Left forelimb (tissue), 1 donor: Measurements from ENCODE around the gene KNDC1.
"Not testable (repeated sequence)": the region's sequence is repeated elsewhere in the genome, so short reads cannot be mapped to it uniquely, and the experiment has no call there.

Source experiments
- DNase-seq: peaks from one replicate; pipeline ENCODE4 v3.0.0-alpha.2; 2018; ENCODE audit warnings: low spot score

KNDC1 gene

DNA sequence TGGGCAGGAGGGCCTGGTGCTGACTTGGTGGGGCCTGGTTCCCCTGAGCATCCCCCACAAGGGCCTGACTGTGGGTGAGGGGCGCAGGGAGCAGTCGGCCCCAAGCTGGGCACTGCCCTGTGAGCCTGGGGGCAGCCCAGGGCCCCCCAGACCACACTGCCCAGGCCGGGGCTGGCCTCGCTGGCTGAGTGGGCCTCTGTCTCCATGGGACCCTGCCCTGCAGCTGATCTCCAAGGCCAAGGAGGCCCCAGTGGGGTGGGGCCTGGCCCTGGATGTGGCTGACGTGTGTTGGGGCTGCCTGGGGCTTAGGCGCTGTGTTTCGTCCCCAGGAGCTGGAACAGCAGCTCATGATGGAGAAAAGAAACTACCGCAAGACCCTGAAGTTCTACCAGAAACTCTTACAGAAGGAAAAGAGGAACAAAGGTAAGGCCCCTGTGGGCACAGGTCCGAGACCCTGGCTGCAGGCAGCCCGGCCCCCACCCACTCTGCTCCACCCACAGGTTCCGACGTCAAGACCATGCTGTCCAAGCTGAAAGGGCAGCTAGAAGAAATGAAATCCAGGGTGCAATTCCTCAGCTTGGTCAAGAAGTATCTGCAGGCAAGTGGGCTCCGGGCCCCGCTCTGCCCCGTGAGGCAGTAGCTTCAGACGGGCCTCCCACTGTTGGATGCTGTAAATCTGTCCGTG is 46.5 kb downstream of the KNDC1 start:
- no peak for DNase-seq

DNA sequence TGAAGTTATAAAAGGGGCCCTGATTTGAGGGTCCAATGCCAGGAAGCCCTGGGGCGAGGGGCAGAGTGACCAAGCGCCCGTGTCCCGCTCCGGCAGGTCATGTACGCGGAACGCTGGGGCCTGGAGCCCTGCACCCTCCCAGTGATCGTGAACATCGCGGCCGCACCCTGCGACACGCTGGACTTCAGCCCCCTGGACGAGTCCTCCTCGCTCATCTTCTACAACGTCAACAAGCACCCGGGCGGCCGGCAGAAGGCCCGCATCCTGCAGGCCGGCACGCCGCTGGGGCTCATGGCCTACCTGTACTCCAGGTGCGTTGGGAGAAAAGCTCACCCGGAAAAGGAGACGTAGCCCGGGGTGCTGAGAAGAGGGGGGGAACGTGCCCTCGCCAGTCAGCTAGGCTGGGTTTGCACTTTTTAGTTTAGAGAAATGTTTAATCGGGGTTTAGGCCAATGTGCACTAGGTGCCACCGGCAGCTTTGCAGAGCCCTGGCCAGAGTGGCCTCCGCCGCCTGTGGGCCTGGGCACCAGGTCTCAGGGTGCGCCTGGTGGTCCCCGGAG is 47.1 kb downstream of the KNDC1 start:
- no peak for DNase-seq

DNA sequence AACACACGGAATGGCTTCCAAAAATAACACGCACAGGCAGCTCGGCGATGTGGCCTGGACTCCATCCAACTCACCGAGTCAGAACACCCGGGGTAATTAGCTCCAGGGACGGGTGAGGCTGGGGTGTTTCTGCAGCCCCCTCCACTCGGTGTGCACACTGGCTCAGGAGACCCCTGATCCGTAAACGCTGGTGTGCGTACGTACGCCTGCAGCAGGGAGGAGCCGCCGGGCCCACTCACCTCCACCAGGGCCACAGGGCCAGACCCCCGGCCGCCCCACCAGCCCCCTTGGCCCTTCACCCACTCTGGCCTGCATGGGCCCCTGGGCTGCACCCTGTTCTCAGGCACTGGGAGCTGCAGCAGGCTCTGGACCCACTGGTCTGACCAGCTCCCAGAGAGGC is 47.6 kb downstream of the KNDC1 start:
- DNase-seq, result no peak

DNA sequence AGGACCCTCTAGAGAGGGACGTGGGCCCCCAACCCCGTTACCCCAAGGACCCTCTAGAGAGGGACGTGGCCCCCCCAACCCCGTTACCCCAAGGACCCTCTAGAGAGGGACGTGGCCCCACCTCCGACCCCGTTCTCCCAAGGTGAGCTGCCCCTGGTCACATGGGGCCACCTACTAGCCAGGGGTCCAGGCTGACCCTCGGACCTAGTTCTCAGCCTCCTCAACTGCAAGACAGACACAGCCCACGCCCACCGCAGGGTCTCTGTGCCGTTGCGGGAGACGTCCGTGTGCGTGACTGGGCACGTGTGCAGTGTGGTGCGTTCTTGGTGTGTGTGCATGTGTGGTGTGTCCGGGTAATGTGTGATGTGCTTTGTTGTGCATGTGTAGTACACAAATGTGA is 48.4 kb downstream of the KNDC1 start:
- no peak for DNase-seq

DNA sequence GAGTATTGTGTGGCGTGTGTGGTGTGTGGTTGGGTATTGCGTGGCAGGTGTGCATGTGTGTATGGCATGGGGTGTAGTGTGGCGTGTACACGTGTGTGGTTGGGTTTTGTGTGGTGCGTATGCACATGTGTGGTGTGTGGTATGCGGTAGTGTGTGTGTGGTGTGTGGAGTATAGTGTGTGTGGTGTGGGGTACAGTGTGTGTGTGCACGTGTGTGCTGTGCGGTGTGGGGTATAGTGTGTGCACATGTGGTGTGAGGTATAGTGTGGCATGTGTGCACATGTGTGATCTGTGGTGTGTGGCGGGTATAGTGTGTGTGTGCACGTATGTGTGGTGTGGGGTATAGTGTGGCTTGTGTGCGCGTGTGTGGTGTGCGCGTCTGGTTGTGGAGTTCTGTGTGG is 49.1 kb downstream of the KNDC1 start:
- DNase-seq, result no peak

DNA sequence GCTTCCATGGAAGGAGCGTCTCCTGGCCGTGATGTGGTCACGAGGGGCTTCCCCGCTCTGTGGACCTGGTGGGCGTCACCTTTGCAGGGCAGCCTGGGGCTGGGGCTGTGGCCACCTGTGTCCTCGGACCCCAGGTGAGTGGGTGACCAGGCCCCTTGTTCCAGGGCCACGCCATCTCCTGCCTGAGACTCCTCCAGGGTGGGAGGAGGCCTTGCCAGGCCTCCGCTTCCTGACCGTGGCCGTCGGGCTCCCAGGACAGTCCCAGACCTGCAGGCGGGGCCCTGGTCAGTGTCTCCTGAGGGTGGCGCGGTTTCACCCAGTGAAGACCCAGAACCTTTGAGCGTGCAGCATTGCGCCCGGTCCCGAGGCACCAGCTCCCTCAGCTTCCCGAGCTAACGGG is 49.6 kb downstream of the KNDC1 start:
- DNase-seq, result no peak

DNA sequence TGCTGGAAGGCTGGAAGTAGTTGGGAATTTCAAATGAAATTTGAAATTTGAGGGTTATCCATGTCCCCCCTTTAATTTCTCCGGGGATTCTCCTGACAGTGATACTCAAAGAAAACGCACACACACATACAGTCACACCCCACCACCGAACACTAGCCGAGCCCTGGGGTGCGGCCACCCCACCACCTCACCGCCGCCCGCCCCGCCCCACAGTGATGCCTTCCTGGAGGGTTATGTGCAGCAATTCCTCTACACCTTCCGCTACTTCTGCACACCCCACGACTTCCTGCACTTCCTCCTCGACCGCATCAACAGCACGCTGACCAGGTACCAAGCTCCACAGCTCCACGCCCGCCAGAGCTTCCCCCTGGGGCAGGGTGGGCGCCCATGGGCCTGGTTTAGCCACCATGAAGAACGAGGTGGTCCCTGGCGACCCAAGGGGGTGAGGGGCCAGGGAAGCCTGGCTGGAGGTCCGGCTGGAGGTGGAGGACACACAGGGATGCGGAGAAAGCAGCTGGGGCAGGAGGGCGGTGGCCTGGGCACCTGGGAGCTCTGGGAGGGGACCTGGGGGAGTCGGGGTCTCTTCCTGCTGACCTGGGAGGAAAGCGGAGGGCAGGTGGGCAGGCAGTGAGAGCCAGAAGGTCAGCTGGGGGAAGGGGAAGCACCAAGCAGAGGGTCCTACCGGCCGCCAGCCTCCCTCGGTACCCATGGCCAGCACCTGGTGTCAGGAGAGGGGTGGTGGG is 50.5 kb downstream of the KNDC1 start:
- DNase-seq, result no peak

DNA sequence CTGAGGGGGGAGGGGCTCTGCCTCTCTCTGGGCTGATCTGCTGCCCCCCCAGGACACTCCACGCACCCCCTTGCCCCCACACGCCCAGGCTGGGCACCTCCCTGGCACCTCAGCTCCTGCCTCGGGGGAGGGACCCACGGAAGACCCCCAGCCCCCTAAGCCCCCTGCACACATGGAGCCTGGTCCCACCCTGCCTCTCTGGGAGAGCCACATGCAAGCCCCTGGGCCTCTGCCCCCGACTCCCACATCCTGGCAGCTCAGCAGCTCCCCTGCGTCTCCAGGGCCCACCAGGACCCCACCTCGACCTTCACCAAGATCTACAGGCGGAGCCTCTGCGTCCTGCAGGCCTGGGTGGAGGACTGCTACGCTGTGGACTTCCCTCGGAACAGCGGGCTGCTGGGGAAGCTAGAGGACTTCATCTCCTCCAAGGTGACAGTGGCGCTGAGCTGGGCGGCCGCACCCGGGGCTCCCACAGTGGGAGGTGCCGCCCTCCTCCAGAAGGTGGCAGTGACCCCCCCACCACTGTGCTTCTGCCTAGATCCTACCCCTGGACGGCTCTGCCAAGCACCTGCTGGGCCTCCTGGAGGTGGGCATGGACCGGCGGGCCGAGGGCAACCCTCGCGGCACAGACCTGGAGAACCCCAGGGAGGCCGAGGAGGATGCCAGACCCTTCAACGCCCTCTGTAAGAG is 51.3 kb downstream of the KNDC1 start:
- no peak for DNase-seq

DNA sequence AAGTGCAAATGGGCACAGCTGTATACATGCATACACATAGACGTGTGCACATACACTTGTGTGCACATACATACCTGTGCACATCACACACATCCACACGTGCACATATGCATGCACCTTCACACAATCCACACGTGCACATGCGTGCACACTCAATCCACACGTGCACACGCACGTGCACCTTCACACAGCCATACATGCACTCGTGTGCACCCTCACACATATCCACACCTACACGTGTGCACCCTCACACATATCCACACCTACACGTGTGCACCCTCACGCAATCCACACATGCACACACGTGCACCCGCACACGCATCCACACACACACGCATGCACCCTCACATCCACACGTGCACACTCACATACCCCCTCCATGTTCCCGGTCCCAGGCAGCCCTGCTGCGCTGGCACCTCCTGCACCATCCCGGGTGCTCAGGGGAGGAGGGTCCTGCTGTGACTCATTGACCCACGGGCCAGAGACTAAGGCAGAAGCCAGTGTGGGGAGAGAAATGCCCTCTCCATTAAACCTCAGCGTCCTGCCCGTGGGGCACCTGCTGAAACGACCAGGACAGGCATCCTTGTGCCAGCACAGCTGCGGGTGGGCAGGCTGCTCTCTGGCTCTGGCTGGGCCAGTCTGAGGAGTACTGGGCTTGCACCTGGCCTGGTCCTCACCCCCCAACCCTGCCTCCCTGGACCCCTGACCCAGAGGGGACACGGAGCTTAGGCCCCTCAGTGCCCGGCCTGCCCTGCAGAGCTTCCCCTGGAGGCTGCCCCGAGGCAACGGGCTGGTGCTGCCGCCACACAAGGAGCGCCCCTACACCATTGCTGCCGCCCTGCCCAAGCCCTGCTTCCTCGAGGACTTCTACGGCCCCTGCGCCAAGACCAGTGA is 52.2 kb downstream of the KNDC1 start:
- no peak for DNase-seq

DNA sequence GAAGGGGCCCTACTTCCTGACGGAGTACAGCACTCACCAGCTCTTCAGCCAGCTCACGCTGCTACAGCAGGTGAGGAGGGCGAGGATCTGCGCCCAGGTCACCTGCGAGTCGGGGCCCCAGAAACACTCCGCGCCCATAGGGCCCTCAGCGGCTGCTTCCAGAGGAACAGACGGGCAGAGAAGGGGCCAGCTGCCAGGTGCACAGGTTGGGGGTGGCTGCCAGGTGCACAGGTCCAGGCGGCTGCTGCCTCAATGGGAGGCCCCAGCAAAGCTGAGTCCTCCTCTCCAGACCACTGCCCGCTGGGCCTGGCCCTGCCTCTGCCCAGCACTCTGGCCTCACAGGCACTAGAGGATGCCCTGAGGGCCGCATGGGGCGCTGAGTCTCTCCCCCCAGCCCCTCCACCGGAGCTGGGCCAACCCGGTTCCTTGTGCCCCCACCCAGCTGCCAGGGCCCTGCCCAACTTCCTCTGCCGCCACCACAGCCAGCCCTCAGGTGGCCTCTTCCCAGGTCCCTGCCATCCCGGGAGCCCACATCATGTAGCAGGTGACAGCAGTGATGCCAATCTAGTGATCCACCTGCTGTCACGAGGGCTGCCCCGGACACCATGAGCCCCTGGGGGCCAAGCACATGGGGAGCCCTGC is 53.0 kb downstream of the KNDC1 start:
- no peak for DNase-seq

DNA sequence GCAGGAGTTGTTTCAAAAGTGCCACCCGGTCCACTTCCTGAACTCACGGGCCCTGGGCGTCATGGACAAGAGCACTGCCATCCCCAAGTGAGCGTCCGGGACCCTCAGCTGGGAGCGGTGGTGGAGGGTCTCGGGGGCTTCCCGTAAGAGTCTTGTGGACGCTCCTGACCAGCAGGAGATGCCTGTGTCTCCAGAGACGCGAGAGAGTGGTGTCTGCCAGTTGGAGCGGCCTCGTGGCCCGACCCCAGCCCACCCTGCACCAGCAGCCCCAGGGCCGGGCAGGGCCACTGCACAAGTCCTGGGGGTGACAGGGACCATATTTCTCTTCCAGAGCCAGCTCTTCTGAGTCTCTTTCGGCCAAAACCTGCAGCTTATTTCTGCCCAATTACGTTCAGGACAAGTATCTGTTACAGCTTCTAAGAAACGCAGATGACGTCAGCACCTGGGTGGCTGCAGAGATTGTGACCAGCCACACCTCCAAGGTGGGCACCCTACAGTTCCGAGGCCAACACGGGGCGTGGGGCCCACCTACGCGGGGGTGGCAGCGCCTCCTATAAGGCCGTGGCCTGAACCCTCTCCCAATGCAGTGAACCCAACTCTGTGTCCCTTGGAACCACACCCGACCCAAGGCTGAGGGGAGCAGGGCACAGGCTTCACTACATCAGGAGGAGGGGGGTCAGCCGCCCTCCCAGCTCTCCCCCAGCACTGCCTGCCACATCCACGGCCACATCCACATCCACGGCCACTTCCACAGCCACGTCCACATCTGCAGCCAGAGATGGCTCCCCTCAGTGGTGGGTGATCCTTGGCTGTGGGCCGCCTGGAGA is 53.8 kb downstream of the KNDC1 start:
- DNase-seq, result no peak

DNA sequence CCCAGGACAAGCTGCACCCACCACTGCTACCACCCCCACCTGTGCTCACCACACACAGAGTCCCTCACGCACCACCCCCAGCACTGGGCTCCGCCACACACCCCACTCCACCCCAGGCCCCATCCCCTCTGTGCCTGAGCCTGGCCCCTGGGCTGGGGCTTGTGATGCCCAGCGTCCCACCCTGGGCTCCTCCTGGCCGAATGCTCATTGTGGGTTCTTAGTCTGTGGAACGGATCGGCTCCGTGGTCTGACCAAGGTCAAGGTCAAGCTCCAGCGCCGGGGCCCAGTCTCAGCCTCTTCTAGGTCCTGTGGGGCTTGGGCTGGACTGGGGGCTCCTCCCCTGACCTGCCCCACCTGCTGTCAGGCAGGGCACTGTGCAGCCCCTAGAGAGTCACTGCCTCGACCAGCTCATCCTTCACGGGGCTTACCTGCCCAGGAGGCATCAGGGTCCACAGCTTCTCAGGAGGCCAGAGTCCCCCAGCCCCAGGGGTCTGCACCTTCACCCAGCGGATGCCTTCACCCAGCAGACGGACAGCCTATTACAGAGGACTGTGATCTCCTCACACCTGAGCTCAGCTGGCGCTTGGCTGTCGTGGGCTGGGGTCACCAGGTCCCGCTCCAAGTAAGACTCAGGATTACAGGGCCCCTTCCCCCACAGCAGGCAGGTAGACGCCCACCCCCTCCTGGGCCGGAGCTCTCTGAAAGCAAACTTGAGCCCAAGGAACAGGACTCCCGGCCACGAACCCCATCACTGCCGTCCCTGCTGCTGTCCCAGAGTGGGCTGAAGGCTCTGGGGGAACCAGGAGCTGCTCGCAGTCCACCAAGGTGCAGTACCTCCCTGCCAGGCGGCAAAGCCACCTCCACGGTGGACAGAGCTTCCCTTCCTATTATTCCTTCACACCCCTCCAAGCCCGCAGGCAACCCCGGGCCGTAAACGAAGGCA is 54.7 kb downstream of the KNDC1 start:
- no peak for DNase-seq

DNA sequence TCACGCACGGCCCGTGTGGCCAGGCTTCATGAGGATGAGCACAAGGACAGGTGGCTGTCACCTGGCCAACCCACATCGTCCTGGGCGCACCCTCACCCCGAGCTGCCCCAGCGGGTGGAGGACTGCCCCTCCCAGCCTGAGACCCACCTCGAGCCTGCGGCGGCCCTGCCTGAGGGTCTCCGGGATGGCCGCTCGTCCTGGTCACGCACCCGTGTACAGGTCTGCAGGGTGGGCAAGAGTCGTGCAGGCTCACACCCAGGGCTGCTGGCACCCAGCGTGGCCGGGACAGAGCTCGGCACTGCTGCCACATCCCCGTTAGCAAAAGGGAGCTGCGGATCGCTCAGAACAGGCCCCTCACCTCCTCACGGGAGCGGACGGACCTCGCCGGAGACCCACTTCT is 55.6 kb downstream of the KNDC1 start:
- no peak for DNase-seq

DNA sequence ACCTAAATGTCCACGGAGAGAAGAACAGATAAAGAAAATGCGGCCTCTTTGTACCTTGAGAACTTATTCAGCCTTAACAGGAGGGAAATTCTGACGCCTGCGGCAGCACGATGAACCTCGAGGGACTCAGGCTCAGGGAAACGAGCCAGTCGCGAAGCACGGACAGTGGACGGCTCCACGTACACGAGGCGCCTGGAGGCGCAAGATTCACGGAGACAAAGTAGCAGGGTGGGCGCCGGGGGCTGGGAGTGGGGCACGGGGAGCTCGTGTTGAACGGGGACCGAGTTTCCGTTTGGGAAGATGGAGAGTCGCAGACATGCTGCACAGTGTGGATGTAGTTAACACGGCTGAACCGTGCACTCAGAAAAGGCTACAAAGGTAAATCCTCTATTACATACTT is 56.8 kb downstream of the KNDC1 start:
- DNase-seq, result no peak

DNA sequence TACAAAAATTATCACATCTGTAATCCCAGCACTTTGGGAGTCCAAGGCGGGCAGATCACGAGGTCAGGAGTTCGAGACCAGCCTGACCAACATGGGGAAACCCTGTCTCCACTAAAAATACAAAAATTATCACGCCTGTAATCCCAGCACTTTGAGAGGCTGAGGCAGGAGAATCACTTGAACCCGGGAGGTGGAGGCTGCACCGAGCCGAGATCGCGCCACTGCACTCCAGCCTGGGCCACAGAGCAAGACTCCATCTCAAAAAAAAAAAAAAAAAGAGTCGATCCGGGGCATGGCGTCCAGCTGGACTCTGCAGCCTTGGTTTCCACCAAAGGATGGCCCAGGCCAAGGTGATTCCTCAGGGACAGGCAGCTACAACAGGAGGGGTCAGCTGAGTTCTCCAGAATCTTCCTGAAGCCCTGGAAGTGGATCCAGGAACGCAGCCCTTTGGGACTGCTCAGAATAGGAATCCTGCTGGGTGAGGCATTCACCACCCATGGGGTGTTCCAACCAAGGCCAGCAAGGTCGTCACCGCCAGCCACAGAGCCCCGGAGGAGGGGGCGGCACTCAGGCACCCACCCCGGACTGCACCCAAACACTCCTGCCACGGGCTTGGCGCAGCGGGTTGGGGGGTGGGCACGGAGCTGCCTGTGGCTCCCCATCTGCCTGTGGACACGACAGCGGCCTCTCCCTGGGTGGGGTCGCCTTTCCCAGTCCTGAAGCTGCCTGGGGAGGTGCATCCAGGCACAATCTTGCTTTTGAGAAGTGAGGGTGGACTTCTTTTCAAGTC is 58.0 kb downstream of the KNDC1 start:
- DNase-seq, result no peak

DNA sequence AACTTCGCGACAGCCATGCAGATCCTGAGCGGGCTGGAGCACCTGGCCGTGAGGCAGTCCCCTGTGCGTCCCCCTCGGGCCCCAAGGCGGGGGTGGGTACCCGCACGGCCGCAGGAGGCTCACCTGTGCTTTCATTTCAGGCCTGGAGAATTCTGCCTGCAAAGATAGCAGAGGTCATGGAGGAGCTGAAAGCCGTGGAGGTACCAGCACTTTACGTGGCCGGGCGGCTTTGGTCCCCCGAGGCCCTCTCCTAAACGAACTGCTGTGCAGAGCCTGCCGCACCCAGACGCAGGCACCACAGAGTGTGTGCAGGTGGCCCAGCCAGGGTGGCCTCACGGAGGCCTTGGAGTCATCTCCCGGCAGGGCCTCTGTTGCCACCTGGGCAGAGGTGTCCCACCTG is 58.9 kb downstream of the KNDC1 start:
- DNase-seq, result no peak

DNA sequence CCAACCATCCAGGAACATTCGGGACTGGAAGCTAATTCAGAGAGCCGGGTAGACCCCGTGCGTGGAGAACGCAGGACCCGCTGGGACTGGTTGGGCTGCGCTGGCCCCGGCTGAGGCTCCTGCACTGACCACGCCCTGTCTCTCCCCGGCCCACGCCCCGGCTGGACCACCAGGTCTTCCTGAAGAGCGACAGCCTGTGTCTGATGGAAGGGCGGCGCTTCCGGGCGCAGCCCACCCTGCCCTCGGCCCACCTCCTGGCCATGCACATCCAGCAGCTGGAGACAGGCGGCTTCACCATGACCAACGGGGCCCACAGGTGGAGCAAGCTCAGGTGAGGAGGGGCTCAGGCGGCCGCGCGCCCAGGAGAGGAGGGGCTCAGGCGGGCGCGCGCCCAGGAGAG is 59.8 kb downstream of the KNDC1 start:
- DNase-seq, result no peak

DNA sequence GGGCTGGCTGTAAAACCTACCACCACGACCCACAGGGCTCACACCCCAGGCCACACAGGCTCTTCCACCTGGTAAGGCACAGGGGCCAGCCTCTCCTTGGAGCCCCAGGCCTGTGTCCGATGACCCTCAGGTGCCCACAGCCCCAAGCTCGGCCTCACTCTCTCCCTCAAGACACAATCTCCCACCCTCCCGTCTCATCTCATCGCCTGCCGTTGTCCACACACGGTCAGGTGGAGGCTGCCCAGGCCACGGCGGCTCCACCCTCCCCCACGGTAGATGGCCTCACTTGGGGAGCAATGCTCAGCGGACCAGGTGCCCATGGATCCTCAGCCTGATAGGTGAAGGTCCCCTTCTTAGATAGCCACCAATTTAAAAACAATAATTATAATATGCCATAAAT is 61.3 kb downstream of the KNDC1 start:
- DNase-seq, result no peak

DNA sequence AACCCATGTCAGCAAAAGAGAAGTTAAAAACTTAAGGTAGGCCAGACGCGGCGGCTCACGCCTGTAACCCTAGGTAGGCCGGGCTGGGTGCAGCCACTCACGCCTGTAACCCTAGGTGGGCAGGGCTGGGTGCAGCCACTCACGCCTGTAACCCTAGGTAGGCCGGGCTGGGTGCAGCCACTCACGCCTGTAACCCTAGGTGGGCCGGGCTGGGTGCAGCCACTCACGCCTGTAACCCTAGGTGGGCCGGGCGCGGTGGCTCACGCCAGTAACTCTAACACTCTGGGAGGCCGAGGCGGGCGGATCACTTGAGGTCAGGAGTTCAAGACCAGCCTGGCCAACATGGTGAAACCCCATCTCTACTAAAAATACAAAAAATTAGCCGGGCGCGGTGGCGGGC is 61.7 kb downstream of the KNDC1 start:
- not testable (repeated sequence) for DNase-seq
